Neural crest cell (in vitro differentiated cells): ENCODE data around the gene DIP2C. TPM values are rescaled to one million over a fixed set of nuclear protein-coding genes. Genes with fewer than 3 reads are reported as not detected.
A peak's percentile ranks its signal among the peaks of the same experiment; 100 is the strongest.

Source experiments
- DNase-seq: peaks from one replicate; pipeline ENCODE4 v3.0.0; 2021; ENCODE audit warnings: low read depth, mixed read lengths, low spot score
- H3K27ac Mint-ChIP-seq: one replicate; pipeline ENCODE4 v1.8.0; 2021; ENCODE audit warnings: mild to moderate bottlenecking, mixed read lengths; ENCODE audit not compliant: unreplicated experiment
- H3K27me3 Mint-ChIP-seq: 2 replicates; pipeline ENCODE4 v1.8.0; 2021; ENCODE audit warnings: low read depth, mild to moderate bottlenecking, mixed read lengths
- H3K36me3 Mint-ChIP-seq: 2 replicates; pipeline ENCODE4 v1.8.0; 2021; ENCODE audit warnings: low read depth, mild to moderate bottlenecking, mixed read lengths
- H3K4me1 Mint-ChIP-seq: 2 replicates; pipeline ENCODE4 v1.8.0; 2021; ENCODE audit warnings: mixed read lengths
- H3K4me3 Mint-ChIP-seq: one replicate; pipeline ENCODE4 v1.8.0; 2021; ENCODE audit warnings: mild to moderate bottlenecking, mixed read lengths
- H3K9me3 Mint-ChIP-seq: 2 replicates; pipeline ENCODE4 v1.8.0; 2021; ENCODE audit warnings: mixed read lengths
- CTCF ChIP-seq: fragments of 200-600 bp; sonication (generic); conservative IDR thresholded peaks from 2 replicates; pipeline ENCODE4 v1.5.0; 2021; ENCODE audit warnings: antibody characterized with exemption, mild to moderate bottlenecking
- total RNA-seq: library from RNA; stranded (reverse); gene quantifications from 2 replicates; pipeline ENCODE4 v1.2.1, GENCODE V29; 2021

The DIP2C gene
- total RNA-seq, 1 donor from 2014 or later = 21.7 TPM

- Mint-ChIP-seq H3K9me3 (no peaks in the 10 kb centered on the region), H3K4me1 (peaks cover 58% of the 10 kb centered on the region), H3K36me3 (no peaks in the 10 kb centered on the region), H3K27me3 (no peaks in the 10 kb centered on the region), H3K27ac (peak overlapping the region; percentile 97), H3K4me3 (peak overlapping the region; percentile 35)
- no peak for DNase-seq
- TF ChIP-seq CTCF = no peak
These were observed 132.4 kb downstream of the DIP2C start for GRCh38 chr10:556971-557637.

DNA sequence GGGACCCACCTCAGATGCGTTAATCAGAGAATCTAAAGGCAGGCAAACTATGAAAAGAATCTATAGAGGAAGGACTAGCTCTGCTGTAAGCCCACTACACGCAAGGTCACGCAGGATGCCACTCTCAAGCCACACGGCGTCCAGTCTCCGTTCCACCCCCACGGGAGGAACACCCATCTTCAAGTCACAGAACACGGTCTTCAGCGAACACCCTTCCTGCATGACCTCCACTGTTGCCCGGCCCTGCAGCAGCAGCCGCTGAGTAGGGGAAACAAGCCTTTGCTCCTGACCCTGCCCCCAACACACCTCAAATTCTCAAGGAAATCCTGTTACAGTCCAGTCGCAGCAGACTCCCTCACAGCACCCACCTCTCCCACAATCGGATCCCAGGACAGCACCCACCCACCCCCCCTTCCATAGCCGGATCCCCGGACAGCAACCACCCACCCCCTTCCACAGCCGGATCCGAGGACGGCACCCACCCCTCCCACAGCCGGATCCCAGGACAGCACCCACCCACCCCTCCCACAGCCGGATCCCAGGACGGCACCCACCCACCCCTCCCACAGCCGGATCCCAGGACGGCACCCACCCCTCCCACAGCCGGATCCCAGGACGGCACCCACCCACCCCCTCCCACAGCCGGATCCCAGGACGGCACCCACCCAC is 133.7 kb downstream of the DIP2C start:
- Mint-ChIP-seq H3K27me3 (no peaks in the 10 kb centered on the region), H3K27ac (peak overlapping the region; percentile 12), H3K4me3 (no peak overlapping the region), H3K4me1 (peaks cover 47% of the 10 kb centered on the region), H3K36me3 (no peaks in the 10 kb centered on the region), H3K9me3 (no peaks in the 10 kb centered on the region)
- no peak for DNase-seq
- TF ChIP-seq CTCF = no peak

DNA sequence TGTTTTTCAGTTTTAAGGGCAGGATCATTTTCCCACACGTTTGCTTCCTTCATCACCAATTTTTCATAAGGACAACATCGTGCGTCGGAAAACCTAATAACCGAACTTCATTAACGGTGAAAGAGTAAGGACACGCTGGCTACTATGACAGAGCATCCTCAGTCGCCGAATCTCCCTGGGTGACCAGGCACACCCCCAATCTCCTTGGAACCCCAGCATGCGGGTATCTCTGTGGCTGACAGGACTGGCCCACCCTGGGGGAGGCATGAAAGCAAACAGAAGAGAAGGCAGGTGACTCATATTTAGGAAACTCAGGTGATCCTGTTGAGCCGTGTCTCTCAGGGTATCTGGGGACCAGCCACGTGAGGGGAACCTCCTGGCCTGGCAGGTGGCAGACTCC is 134.2 kb downstream of the DIP2C start:
- peak overlapping the region; percentile 12 for H3K27ac Mint-ChIP-seq
- H3K36me3 Mint-ChIP-seq = no peaks in the 10 kb centered on the region
- H3K27me3 Mint-ChIP-seq = no peaks in the 10 kb centered on the region
- TF ChIP-seq CTCF = no peak
- peaks cover 41% of the 10 kb centered on the region for H3K4me1 Mint-ChIP-seq
- H3K4me3 Mint-ChIP-seq = no peak overlapping the region
- DNase-seq = no peak
- H3K9me3 Mint-ChIP-seq = no peaks in the 10 kb centered on the region

- Mint-ChIP-seq H3K27me3 (no peaks in the 10 kb centered on the region), H3K36me3 (no peaks in the 10 kb centered on the region), H3K4me3 (no peak overlapping the region), H3K27ac (no peak overlapping the region), H3K4me1 (peaks cover 34% of the 10 kb centered on the region), H3K9me3 (no peaks in the 10 kb centered on the region)
- TF ChIP-seq CTCF = no peak
- DNase-seq = no peak
These were observed 135.2 kb downstream of the DIP2C start for GRCh38 chr10:554182-554848.

- no peak overlapping the region for H3K4me3 Mint-ChIP-seq
- no peaks in the 10 kb centered on the region for H3K27me3 Mint-ChIP-seq
- no peak for DNase-seq
- peaks cover 33% of the 10 kb centered on the region for H3K4me1 Mint-ChIP-seq
- H3K9me3 Mint-ChIP-seq = no peaks in the 10 kb centered on the region
- TF ChIP-seq CTCF = no peak
- no peak overlapping the region for H3K27ac Mint-ChIP-seq
- H3K36me3 Mint-ChIP-seq = no peaks in the 10 kb centered on the region
These were observed 136.2 kb downstream of the DIP2C start for GRCh38 chr10:553233-553632.
